GM19467 (cell line): Measurements from ENCODE around the gene CHRNB4.

Experiments
- ATAC-seq: cut with Tn5 transposase; IDR thresholded peaks from one replicate; pipeline ENCODE4 v1.9.1; 2021; ENCODE audit warnings: mild to moderate bottlenecking, moderate library complexity; ENCODE audit not compliant: unreplicated experiment

CHRNB4 gene

DNA sequence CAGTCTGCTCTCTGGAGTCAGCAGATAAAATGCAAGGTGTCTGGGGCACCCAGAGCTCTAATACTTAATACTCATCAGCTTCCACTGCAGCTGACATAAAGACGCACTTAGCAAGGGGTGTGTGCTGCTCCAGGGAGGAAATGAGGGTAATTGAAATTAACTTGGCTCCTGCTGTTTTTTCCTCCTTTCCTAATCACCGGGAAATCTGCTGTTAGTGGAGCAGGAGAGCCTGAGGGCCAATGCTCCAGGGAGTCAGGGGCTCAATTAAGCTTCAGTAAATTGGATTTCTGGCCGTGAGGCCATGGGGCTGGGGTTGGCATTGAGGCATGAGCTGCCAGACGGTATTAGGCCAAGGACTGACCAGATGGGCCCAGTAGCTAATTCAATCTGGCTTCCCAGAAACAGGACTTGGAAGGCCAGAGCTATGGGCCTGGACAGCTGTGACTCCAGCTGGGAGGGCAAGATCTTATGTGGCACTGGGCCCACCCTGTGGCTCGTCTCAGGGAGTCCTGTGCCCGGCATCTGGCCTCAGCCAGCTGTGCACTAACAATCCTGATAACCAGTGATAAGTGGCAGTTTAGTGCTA is 30.7 kb upstream of the CHRNB4 start:
- ATAC-seq = no peak

GRCh38 chr15:78668987-78669386 is 28.0 kb upstream of the CHRNB4 start:
- ATAC-seq = no peak

DNA sequence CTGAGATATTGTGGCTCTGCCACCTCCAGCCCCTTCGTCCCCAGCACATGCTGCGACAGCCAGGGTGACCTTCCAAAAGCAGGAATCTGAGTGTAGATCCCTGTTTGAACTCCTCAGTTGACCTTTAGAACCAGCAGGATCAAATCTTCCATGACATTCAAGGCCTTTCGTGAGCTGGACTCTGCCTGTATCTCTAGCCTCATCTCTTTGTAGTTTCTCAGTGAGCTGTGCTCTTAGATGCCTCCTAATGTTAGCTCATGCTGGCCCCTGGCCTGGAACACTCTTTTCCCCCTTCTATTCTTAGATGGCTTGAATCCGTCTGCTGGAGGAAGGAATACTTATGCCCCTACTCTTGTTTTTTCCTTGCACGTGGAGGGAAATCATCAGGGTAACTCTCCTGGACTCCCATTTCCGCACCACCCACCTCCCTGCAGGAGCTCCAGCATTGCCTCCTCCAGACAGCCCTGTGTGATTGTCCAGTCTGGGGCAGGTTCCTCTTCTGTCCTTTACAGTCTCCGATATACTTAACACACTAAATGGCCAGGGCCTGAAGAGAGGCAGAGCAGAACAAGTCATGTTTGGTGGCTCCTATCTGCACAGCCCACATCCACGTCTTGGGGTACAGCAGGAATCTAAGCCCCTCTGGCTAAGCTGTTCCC is 26.7 kb upstream of the CHRNB4 start:
- ATAC-seq = no peak

DNA sequence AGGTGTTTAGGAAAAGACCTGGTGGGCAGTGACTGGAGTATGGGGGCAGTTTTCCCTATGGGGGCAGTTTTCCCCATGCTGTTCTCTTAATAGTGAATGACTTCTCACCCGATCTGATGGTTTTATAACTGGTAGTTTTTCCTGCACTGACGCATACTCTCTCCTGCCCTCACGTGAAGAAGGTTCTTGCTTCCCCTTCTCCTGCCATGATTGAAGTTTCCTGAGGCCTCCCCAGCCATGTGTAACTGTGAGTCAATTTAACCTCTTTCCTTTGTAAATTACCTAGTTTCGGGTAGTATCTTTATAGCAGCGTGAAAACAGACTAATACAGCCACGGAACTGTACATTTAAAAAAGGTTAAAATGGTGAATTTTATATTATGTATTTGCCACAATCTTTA is 25.0 kb upstream of the CHRNB4 start:
- no peak for ATAC-seq

DNA sequence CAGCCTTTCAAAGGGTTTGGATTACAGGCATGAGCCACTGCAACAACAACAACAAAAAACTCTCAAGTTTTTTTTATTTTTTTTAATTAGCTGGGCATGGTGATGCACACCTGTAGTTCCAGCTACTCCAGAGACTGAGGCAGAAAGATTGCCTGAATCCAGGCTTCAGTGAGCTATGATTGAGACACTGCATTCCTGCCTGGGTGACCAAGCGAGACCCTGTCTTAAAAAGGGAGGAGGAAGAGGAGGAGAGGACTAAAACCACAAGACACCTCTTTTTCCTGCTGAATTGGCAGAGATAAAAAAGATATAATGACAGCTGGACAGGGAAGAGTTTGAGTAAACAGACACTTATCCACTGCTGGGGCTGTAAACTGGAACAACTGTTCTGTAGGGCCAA is 22.7 kb upstream of the CHRNB4 start:
- no peak for ATAC-seq

DNA sequence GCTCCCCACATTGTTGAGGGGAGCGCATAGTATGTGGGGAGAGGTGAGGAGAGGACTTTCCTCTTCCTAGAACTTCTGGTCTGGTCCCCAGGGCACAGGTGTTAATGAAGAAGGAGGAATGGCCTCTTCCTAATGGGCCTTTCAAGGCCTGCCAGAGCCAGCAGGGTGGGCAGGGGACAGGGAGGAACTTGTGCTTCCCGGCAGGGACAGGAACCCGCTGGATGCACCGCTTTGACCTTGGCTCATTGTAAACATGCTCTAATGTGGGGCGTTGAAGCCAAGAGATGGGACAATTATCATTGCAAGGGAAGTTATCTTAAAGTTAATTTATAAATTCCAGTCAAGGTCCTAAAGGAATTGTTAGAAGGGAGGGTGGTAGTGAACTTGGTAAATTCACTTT is 21.0 kb upstream of the CHRNB4 start:
- no peak for ATAC-seq

DNA sequence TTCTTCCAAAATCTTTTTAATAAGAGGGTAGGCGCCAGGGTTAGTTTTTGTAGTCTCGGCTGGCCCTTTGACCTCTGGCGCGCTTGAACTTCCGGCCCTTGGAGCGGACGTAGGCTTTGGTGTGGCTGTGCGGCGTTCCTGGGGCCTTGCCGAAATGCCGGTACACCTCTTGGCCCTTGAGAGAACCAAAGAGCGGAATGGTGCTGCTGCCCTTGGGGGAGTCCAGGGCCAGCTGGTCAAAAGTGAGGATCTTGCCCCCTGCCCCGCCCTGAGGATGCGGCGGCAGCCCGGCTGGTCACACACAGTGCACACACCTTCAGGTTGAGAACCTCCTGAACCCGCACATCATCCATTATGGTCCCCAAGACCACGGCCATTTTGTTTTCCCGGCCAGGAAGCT is 20.0 kb upstream of the CHRNB4 start:
- ATAC-seq = no peak

DNA sequence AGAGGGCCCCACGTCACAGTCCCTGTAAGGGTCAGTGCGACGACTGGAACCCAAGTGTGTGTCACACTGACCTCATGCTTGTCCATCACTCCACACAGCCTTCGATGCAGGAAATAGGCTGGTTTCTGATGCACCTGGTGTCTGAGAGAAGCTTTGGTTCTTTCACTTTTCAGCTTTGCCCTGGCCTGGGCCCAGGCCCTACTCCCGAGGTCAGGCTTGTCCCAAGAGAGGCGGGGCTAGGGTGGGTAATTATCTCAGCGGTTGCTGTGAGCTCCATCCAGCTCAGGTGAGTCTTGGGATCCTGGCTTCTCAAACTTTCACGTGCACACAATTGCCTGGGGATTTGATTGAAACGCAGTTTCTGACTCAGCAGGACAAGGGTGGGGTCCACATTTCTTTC is 19.6 kb upstream of the CHRNB4 start:
- ATAC-seq = no peak

GRCh38 chr15:78658823-78659222 is 17.8 kb upstream of the CHRNB4 start:
- ATAC-seq = no peak

GRCh38 chr15:78654272-78654671 is 13.3 kb upstream of the CHRNB4 start:
- ATAC-seq = no peak

DNA sequence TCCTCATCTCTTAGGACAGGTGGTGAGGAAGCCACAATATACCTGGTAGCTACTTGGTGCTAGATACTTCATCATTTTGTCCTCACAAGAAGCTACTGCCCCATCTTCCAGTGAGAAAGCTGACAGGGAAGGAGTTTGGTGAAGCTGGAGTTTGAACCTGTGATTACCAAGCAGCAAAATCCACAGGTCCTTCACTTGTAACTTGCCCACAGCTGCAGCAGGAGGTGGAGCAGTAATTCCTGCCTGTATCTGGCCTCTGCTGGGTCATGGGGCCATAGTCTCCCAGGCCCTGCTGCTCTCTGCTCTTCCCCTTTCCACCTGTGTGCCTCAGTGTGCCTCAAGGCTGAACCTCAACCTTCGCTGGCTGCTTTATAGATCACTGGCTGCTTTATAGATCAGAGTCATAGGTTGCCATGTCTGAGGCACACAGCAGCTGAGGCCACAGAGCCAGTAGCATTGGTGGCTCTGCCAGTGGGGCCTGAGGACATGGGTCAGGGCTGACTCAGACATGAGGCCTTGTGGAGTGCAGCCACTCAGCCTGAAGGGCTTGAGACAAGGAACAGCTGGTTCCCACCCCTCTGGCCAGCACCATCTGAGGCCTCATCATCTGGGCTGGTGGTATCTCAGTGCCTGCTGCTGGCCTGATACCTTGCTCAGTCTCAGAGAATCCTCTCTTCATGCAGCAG is 11.1 kb upstream of the CHRNB4 start:
- ATAC-seq = no peak

DNA sequence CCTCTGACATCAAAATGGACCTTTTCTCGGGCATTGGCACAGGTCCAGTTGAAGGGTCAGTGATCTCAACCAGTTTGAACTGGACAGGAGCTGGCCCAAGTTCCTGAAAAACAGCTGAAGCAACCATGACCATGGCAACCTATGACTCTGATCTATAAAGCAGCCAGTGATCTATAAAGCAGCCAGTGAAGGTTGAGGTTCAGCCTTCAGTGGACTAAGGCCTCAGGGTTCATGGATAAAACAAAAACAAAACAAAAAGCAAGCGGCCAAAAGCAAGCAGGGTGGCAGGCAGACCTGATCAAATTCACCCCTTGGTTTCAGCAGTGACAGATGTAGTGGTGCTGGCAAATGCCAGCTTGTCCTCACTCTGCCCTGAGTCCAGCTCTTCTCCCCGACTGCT is 10.0 kb upstream of the CHRNB4 start:
- ATAC-seq = no peak

DNA sequence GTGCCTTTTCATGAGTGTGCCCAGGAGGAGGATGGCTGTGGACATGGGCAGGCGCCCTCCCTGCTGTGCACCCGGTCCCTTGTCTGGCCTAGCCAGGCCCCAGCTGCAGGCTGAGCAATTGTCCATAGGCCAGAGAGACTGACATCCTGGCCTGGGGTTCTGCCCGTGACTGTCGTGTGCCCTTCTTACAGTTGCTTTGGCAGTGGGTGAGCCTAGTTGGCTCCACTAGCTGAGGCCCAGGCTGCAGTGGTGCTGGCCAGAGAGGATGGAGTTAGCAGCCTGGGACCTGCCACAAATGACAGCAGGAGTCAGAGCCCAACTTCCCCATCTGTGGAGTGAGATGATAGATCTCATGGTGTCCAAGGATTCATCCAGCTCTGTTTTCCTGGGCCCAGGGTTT is 9.0 kb upstream of the CHRNB4 start:
- ATAC-seq = no peak

GRCh38 chr15:78645009-78645408 is 4.0 kb upstream of the CHRNB4 start:
- no peak for ATAC-seq

DNA sequence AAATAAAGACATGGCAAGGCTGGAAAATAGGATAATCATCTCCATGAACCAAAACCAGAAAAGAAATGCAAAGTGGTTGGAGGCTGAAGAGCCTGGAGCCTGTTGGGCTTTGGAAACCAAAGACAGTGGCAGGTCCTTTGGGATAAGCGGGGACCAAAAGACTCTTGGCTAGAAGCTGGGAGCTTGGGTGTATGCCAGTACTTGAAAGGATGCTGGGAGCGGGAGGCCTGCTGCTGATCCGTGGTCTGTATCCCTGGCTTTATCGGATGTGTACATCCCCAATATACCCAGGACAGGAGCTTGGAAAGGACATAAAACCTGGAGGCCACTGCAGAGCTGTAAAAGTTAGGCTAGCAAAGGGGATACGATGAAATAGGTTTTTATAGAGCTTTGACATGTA is 1.3 kb upstream of the CHRNB4 start:
- no peak for ATAC-seq

GRCh38 chr15:78641749-78642275 is 802 bp upstream of the CHRNB4 start:
- ATAC-seq = no peak

DNA sequence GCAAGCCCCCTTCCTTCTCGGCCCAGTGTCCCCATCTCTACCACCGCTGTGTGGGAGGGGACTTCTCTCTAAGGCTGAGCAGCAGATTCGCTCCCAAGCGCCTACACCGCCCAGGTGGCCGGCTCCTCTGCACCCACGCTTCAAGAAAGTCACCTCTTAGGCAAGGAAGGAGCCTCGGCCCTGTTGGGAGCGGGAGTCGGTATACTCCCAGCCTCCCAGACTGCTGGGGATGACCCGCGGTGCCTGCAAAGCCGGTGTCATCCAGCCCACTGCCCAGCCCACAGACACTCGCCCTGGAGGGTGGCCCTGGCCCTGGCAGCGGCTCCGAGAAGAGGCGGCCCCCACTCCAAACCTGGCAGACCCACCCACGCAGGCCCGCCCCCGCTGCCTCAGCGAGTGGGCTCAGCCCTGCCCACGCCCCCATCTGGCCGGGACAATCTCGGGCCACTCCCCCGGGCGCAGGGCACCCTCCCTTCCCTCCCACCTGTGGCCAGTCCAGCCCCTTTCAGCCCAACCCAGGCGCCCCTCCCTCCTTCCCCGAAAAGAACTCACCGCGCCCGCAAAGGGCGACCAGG is 396 bp downstream of the CHRNB4 start:
- ATAC-seq = no peak

DNA sequence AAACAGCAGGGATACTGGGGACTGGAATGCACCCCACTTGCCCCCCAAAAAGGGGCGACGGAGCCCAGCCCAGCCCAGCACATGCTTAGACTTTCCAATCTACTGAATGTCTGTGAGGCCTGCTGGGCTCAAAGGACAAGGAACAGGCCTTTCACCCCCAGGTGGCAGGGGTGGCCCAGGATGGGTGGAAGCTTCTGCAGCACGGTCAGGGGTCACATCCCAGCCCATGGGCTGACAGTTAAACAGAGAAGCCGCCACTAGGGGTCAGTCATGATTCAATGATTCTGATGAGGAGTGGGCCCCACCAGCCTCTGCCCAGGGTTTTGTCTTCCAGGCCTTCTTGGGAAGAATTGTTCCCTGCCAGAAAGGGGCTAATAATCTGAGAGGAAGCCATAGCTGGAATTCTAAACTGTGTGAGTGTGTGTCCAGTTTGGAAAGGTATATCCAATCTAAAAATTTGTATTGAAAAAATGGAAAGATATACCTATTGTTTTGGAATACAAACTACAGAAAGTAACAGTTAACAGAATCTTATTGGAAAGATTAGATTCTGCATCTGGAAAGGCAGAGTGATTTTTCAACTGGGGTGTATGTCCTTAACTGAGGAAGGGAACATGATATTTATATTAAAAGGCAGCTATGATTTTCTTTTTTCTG is 2.2 kb downstream of the CHRNB4 start:
- ATAC-seq = no peak

GRCh38 chr15:78637776-78638435 is 3.1 kb downstream of the CHRNB4 start:
- ATAC-seq = no peak

GRCh38 chr15:78636378-78636859 is 4.6 kb downstream of the CHRNB4 start:
- no peak for ATAC-seq

DNA sequence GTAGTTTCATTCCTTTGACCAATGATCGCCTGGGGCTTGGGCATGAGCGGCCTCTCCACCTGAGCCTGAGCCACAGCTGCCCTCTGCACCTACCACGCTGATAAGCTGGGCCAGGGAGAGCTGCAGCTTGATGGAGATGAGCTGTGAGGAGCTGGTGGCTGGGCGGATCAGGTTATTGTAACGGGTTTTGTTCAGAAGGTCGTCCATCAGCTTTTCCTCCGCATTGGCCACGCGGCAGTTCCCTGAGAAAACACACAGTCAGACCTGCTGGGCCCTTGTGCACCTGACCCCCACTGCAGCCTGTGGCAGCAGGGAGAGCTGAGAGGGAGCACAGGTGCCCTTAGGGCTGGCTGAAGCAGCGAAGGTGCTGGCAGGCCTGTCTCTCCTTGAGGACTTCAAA is 5.7 kb downstream of the CHRNB4 start:
- no peak for ATAC-seq
